ENCODE data around the gene CYTL1.
"Not testable (repeated sequence)": the region's sequence is repeated elsewhere in the genome, so short reads cannot be mapped to it uniquely, and the experiment has no call there.

Gene CYTL1

GRCh38 chr4:5033281-5033841 lies 14.1 kb upstream of the CYTL1 start:
- no peak for DNase-seq

- DNase-seq = no peak
Observed at GRCh38 chr4:5032813-5033212, 13.6 kb upstream of the CYTL1 start.

GRCh38 chr4:5030927-5031326 lies 11.7 kb upstream of the CYTL1 start:
- no peak for DNase-seq

GRCh38 chr4:5030221-5030620 lies 11.0 kb upstream of the CYTL1 start:
- no peak for DNase-seq

GRCh38 chr4:5029447-5029846 lies 10.2 kb upstream of the CYTL1 start:
- no peak for DNase-seq

- DNase-seq = no peak
Observed at GRCh38 chr4:5028480-5028879, 9.2 kb upstream of the CYTL1 start.

- DNase-seq = no peak
Observed at GRCh38 chr4:5027346-5027745, 8.1 kb upstream of the CYTL1 start.

GRCh38 chr4:5026371-5026770 lies 7.1 kb upstream of the CYTL1 start:
- no peak for DNase-seq

- DNase-seq = no peak
Observed at GRCh38 chr4:5024673-5025072, 5.4 kb upstream of the CYTL1 start.

- DNase-seq = no peak
Observed at GRCh38 chr4:5021546-5021945, 2.3 kb upstream of the CYTL1 start.

GRCh38 chr4:5020341-5020740 lies 1.1 kb upstream of the CYTL1 start:
- no peak for DNase-seq

- no peak for DNase-seq
Observed at GRCh38 chr4:5019796-5020195, 538 bp upstream of the CYTL1 start.

- no peak for DNase-seq
Observed at GRCh38 chr4:5018603-5019002, 655 bp downstream of the CYTL1 start.

GRCh38 chr4:5018096-5018495 lies 1.2 kb downstream of the CYTL1 start:
- DNase-seq = no peak

GRCh38 chr4:5014007-5014682 lies 5.1 kb downstream of the CYTL1 start:
- no peak for DNase-seq

- DNase-seq = no peak
Observed at GRCh38 chr4:5012958-5013357, 6.3 kb downstream of the CYTL1 start.

GRCh38 chr4:5012244-5012898 lies 6.9 kb downstream of the CYTL1 start:
- no peak for DNase-seq

- DNase-seq = no peak
Observed at GRCh38 chr4:5010984-5011383, 8.3 kb downstream of the CYTL1 start.

GRCh38 chr4:5009796-5010195 lies 9.5 kb downstream of the CYTL1 start:
- DNase-seq = no peak

- not testable (repeated sequence) for DNase-seq
Observed at GRCh38 chr4:5006932-5007331, 12.3 kb downstream of the CYTL1 start.

GRCh38 chr4:5004496-5004895 lies 14.8 kb downstream of the CYTL1 start:
- no peak for DNase-seq

GRCh38 chr4:5003918-5004317 lies 15.3 kb downstream of the CYTL1 start:
- no peak for DNase-seq

- no peak for DNase-seq
Observed at GRCh38 chr4:5003372-5003857, 15.8 kb downstream of the CYTL1 start.

- DNase-seq = not testable (repeated sequence)
Observed at GRCh38 chr4:5001641-5002040, 17.6 kb downstream of the CYTL1 start.

All from NCI-H146 (cell line).